AG10803 (cell line): ENCODE results near the gene TMEM61.
A peak's percentile ranks its signal among the peaks of the same experiment; 100 is the strongest.

Source experiments
- DNase-seq: peaks from one replicate; pipeline ENCODE4 v3.0.0; 2010; ENCODE audit warnings: low read depth
- H3K4me3 ChIP-seq: 2 replicates; pipeline ENCODE4 v1.5.1; 2011; ENCODE audit warnings: mild to moderate bottlenecking, low read length, control low read depth
- CTCF ChIP-seq: conservative IDR thresholded peaks from 2 replicates; pipeline ENCODE4 v1.5.1; 2011; ENCODE audit warnings: mild to moderate bottlenecking, low read length, control low read depth, inconsistent platforms

The TMEM61 gene

GRCh38 chr1:54970901-54971300 lies 9.5 kb upstream of the TMEM61 start:
- no peak overlapping the region for H3K4me3 ChIP-seq
- TF ChIP-seq CTCF = no peak
- DNase-seq = no peak

GRCh38 chr1:54971317-54971791 lies 9.1 kb upstream of the TMEM61 start:
- H3K4me3 ChIP-seq = no peak overlapping the region
- TF ChIP-seq CTCF = no peak
- DNase-seq = no peak

GRCh38 chr1:54972436-54972835 lies 8.0 kb upstream of the TMEM61 start:
- DNase-seq = no peak
- no peak overlapping the region for H3K4me3 ChIP-seq
- TF ChIP-seq CTCF = no peak

- no peak overlapping the region for H3K4me3 ChIP-seq
- peak; percentile 62 for TF ChIP-seq CTCF
- peak; percentile 82 for DNase-seq
Measured at GRCh38 chr1:54973205-54973921, 7.1 kb upstream of the TMEM61 start.

- no peak for TF ChIP-seq CTCF
- no peak for DNase-seq
- no peak overlapping the region for H3K4me3 ChIP-seq
Measured at GRCh38 chr1:54975356-54976108, 4.9 kb upstream of the TMEM61 start.

- no peak for TF ChIP-seq CTCF
- H3K4me3 ChIP-seq = no peak overlapping the region
- no peak for DNase-seq
Measured at GRCh38 chr1:54976747-54977146, 3.7 kb upstream of the TMEM61 start.
